Measurements from ENCODE around the gene IL1RAP.

Gene IL1RAP

DNA sequence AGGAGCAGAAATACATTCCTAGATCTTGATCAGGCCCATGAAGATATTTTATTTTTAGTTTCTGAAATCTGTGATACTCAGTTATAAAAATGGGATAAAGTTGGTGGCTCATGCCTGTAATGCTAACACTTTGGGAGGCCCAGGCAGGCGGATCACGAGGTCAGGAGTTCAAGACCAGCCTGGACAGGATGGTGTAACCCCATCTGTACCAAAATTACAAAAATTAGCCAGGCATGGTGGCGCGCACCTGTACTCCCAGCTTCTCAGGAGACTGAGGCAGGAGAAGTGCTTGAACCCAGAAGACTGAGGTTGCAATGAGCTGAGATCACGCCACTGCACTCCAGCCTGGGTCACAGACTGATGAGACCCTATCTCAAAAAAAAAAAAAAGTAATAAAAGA, 105.5 kb downstream of the IL1RAP start:
- H3K36me3 ChIP-seq, result no peaks in the 10 kb centered on the region
- H3K27ac ChIP-seq, result peak overlapping the region; percentile 95
- TF ChIP-seq, protein P1, sequence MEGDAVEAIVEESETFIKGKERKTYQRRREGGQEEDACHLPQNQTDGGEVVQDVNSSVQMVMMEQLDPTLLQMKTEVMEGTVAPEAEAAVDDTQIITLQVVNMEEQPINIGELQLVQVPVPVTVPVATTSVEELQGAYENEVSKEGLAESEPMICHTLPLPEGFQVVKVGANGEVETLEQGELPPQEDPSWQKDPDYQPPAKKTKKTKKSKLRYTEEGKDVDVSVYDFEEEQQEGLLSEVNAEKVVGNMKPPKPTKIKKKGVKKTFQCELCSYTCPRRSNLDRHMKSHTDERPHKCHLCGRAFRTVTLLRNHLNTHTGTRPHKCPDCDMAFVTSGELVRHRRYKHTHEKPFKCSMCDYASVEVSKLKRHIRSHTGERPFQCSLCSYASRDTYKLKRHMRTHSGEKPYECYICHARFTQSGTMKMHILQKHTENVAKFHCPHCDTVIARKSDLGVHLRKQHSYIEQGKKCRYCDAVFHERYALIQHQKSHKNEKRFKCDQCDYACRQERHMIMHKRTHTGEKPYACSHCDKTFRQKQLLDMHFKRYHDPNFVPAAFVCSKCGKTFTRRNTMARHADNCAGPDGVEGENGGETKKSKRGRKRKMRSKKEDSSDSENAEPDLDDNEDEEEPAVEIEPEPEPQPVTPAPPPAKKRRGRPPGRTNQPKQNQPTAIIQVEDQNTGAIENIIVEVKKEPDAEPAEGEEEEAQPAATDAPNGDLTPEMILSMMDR (IDR thresholded peaks at IDR 0.05), result no peak
- H3K4me1 ChIP-seq (ENCODE audit: control insufficient read depth in 1 of 2, insufficient read depth in 1 of 2, low read depth in 1 of 2, low read length in 1 of 2), result peaks cover 85 to 89% of the 10 kb centered on the region in 2 experiments
- peak overlapping the region in 1 of 2 experiments; percentile 4 for H3K4me3 ChIP-seq (ENCODE audit: low read depth in 1 of 2, low read length in 1 of 2)
- H3K27me3 ChIP-seq, result no peaks in the 10 kb centered on the region
- no peaks in the 10 kb centered on the region for H3K9me3 ChIP-seq

DNA sequence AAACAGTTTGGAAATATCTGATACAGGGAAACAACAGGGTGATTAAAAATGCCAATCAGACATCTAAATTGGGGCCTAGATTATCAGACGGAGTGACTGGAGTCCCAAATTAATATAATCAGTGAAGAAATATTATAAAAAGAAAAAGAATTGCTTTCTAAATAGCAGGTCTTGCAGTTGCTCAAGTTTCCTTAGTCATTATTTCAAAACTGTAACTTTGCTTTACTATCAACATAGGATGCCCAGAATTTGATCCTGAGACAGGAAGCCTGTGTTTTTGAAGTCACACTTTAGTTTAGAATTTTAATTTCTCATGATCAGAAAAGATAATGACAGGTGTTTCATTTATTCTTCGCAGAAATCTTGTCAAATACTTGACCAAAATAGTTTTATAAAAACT, 105.9 kb downstream of the IL1RAP start:
- Histone ChIP-seq H3K36me3 (no peaks in the 10 kb centered on the region), H3K4me3 (ENCODE audit: low read depth in 1 of 2, low read length in 1 of 2) (peak overlapping the region in 1 of 2 experiments; percentile 4), H3K27ac (peak overlapping the region; percentile 95), H3K27me3 (no peaks in the 10 kb centered on the region), H3K9me3 (no peaks in the 10 kb centered on the region), H3K4me1 (ENCODE audit: control insufficient read depth in 1 of 2, insufficient read depth in 1 of 2, low read depth in 1 of 2, low read length in 1 of 2) (peaks cover 81 to 85% of the 10 kb centered on the region in 2 experiments)
- TF ChIP-seq, protein P1 (IDR thresholded peaks at IDR 0.05), result no peak

DNA sequence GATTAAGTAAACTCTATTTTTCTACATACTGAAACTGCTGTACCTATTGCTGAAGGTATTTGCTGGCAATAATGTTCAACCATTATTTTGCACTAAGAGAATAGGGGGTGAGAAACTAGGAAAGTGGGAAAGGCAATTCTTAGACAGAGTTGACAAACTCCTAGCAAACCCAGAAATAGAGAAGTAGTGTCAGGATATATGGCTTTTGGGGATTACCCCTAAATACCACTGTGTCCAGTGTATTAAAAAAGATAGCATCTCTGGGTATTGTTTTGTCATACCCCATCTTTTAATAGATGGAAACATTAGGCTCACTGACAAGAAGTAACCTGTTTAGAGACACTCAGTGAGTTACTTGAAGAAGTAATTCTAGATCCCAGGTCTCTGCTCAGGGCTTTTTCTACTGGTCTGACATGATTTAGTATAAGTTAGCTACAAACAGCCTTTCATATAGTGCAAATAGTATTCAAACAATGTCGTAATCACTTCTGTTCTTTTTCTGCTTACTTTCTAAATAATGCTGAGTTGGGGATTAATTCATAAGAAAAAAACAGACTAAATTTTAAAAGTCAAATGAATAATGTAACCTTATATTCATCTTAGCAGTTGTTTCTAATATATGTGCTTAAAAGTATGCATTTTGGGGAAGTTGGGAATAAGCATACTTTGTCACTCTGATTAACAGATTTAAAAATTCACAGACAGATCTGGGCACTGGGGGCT, 107.2 kb downstream of the IL1RAP start:
- H3K27me3 ChIP-seq, result no peaks in the 10 kb centered on the region
- no peaks in the 10 kb centered on the region for H3K36me3 ChIP-seq
- H3K27ac ChIP-seq, result peak overlapping the region; percentile 95
- no peaks in the 10 kb centered on the region for H3K9me3 ChIP-seq
- no peak overlapping the region for H3K4me3 ChIP-seq (ENCODE audit: low read depth in 1 of 2, low read length in 1 of 2)
- peaks cover 68 to 72% of the 10 kb centered on the region in 2 experiments for H3K4me1 ChIP-seq (ENCODE audit: control insufficient read depth in 1 of 2, insufficient read depth in 1 of 2, low read depth in 1 of 2, low read length in 1 of 2)
- TF ChIP-seq, protein P1 (IDR thresholded peaks at IDR 0.05), result no peak

DNA sequence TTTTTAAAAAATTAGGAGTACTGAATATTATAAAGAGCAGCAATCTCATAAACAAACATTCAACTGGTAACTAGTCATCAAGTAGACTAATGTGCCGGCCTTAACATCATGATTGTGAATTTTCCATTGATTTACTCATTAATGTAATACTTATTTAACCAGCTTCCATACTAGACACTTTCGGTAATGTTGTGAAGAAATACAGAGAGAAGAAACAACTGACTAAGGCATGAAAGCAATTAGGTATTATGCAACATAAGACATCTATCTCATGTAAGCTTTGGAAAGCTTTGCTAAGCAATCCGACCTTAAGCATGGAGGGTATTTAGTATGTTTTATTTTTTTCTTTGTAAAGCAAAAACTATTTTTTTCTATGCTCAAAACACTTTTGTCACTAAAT, 108.0 kb downstream of the IL1RAP start:
- Histone ChIP-seq H3K27me3 (no peaks in the 10 kb centered on the region), H3K4me3 (ENCODE audit: low read depth in 1 of 2, low read length in 1 of 2) (no peak overlapping the region), H3K27ac (peak overlapping the region; percentile 7), H3K4me1 (ENCODE audit: control insufficient read depth in 1 of 2, insufficient read depth in 1 of 2, low read depth in 1 of 2, low read length in 1 of 2) (peaks cover 60 to 63% of the 10 kb centered on the region in 2 experiments), H3K36me3 (no peaks in the 10 kb centered on the region), H3K9me3 (no peaks in the 10 kb centered on the region)
- TF ChIP-seq, protein P1 (IDR thresholded peaks at IDR 0.05), result no peak

DNA sequence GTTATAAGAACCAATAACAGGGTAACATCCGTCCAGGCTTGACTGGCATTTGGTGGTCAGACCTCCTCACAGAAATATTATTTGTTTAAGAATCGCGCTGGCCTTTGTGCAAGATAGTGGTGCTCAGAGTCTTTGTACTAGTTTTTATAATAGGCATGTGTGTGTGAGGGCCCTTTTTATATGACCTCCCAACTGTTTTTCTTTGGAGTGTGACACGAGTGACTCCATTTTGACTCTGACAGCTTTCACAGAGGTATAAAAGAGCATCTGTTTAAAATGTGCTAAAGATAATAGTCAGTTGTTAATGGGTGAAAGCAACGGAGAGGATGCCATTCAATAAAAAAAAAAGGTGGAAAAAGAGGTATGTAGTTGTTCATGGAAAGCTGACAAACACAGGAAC, 110.4 kb downstream of the IL1RAP start:
- Histone ChIP-seq H3K27ac (no peak overlapping the region), H3K4me1 (ENCODE audit: control insufficient read depth in 1 of 2, insufficient read depth in 1 of 2, low read depth in 1 of 2, low read length in 1 of 2) (peaks cover 36 to 40% of the 10 kb centered on the region in 2 experiments), H3K36me3 (no peaks in the 10 kb centered on the region), H3K4me3 (ENCODE audit: low read depth in 1 of 2, low read length in 1 of 2) (no peak overlapping the region), H3K27me3 (no peaks in the 10 kb centered on the region), H3K9me3 (no peaks in the 10 kb centered on the region)
- TF ChIP-seq, protein P1 (IDR thresholded peaks at IDR 0.05), result no peak
